MM.1S (cell line): ENCODE data around the gene STXBP6.

Experiments
- DNase-seq: peaks from one replicate; pipeline ENCODE4 v3.0.0-alpha.2; 2015
- H2AFZ ChIP-seq: fragments of 300-600 bp; sonication (generic); 2 replicates; pipeline ENCODE4 v1.6.0; 2016; ENCODE audit warnings: antibody characterized with exemption, low read length
- H3F3A ChIP-seq: fragments of 300-600 bp; sonication (generic); 2 replicates; pipeline ENCODE4 v1.6.1; 2016; ENCODE audit warnings: mild to moderate bottlenecking, antibody characterized with exemption, low read length, moderate library complexity, mixed read lengths; ENCODE audit not compliant: insufficient read depth
- H3K27ac ChIP-seq: fragments of 300-600 bp; sonication (generic); 2 replicates; pipeline ENCODE4 v1.5.1; 2016; ENCODE audit warnings: mild to moderate bottlenecking, low read length
- H3K27me3 ChIP-seq: fragments of 300-600 bp; sonication (generic); replicated peaks from 2 replicates; pipeline ENCODE4 v1.6.0; 2016; ENCODE audit warnings: low read length; ENCODE audit not compliant: insufficient read depth
- H3K36me3 ChIP-seq: fragments of 300-600 bp; sonication (generic); replicated peaks from 2 replicates; pipeline ENCODE4 v1.6.1; 2016; ENCODE audit warnings: mild to moderate bottlenecking, low read length, mixed read lengths; ENCODE audit not compliant: insufficient read depth
- H3K4me1 ChIP-seq: fragments of 300-600 bp; sonication (generic); 2 replicates; pipeline ENCODE4 v1.6.1; 2016; ENCODE audit warnings: low read length, mixed read lengths
- H3K4me2 ChIP-seq: fragments of 300-600 bp; sonication (generic); 2 replicates; pipeline ENCODE4 v1.6.0; 2016; ENCODE audit warnings: low read depth, low read length
- H3K4me3 ChIP-seq: fragments of 300-600 bp; sonication (generic); 2 replicates; pipeline ENCODE4 v1.5.1; 2016; ENCODE audit warnings: low read length, mixed read lengths
- H3K79me2 ChIP-seq: fragments of 300-600 bp; sonication (generic); 2 replicates; pipeline ENCODE4 v1.6.1; 2016; ENCODE audit warnings: mixed run types, low read length, mixed read lengths
- H3K9ac ChIP-seq: fragments of 300-600 bp; sonication (generic); 2 replicates; pipeline ENCODE4 v1.6.1; 2016; ENCODE audit warnings: low read length, mixed read lengths
- H3K9me2 ChIP-seq: fragments of 300-600 bp; sonication (generic); replicated peaks from 2 replicates; pipeline ENCODE4 v1.6.1; 2016; ENCODE audit warnings: mild to moderate bottlenecking, low read length, mixed read lengths; ENCODE audit not compliant: insufficient read depth
- H3K9me3 ChIP-seq: fragments of 300-600 bp; sonication (generic); replicated peaks from 2 replicates; pipeline ENCODE4 v1.6.1; 2016; ENCODE audit warnings: mild to moderate bottlenecking, low read length, mixed read lengths; ENCODE audit not compliant: insufficient read depth
- H4K20me1 ChIP-seq: fragments of 300-600 bp; sonication (generic); 2 replicates; pipeline ENCODE4 v1.6.1; 2016; ENCODE audit warnings: mild to moderate bottlenecking, low read length, moderate library complexity, mixed read lengths; ENCODE audit not compliant: insufficient read depth
- CTCF ChIP-seq: fragments of 300-600 bp; sonication (generic); IDR thresholded peaks from 2 replicates; pipeline ENCODE4 v1.5.1; 2016; ENCODE audit warnings: antibody characterized with exemption, low read length, mixed read lengths
- EZH2 ChIP-seq: fragments of 300-600 bp; sonication (generic); optimal IDR thresholded peaks from 2 replicates; pipeline ENCODE3; 2017; ENCODE audit warnings: low read depth, mild to moderate bottlenecking, antibody characterized with exemption, low read length, mixed read lengths
- EZH2phosphoT487 ChIP-seq: fragments of 300-600 bp; sonication (generic); IDR thresholded peaks from 2 replicates; pipeline ENCODE4 v1.6.1; 2018; ENCODE audit warnings: antibody characterized with exemption, low read length

Gene STXBP6

GRCh38 chr14:24829862-24830261, 220.1 kb downstream of the STXBP6 start:
- DNase-seq = no peak
- H3K4me2 ChIP-seq = no peak overlapping the region
- H2AFZ ChIP-seq = no peak overlapping the region
- no peaks in the 10 kb centered on the region for H3F3A ChIP-seq
- H3K27ac ChIP-seq = no peak overlapping the region
- TF ChIP-seq CTCF = no peak
- no peak for TF ChIP-seq EZH2phosphoT487
- TF ChIP-seq EZH2 = no peak
- H3K79me2 ChIP-seq = no peaks in the 10 kb centered on the region
- H3K9me2 ChIP-seq = no peaks in the 10 kb centered on the region
- no peak overlapping the region for H3K9ac ChIP-seq
- H4K20me1 ChIP-seq = no peaks in the 10 kb centered on the region
- H3K36me3 ChIP-seq = no peaks in the 10 kb centered on the region
- H3K27me3 ChIP-seq = no peaks in the 10 kb centered on the region
- no peak overlapping the region for H3K4me3 ChIP-seq
- H3K4me1 ChIP-seq = no peaks in the 10 kb centered on the region
- H3K9me3 ChIP-seq = no peaks in the 10 kb centered on the region

- no peak overlapping the region for H2AFZ ChIP-seq
- no peak overlapping the region for H3K9ac ChIP-seq
- no peaks in the 10 kb centered on the region for H4K20me1 ChIP-seq
- no peaks in the 10 kb centered on the region for H3K27me3 ChIP-seq
- H3K79me2 ChIP-seq = no peaks in the 10 kb centered on the region
- H3K9me2 ChIP-seq = no peaks in the 10 kb centered on the region
- H3K4me1 ChIP-seq = no peaks in the 10 kb centered on the region
- H3K9me3 ChIP-seq = no peaks in the 10 kb centered on the region
- TF ChIP-seq EZH2phosphoT487 = no peak
- no peak for TF ChIP-seq EZH2
- TF ChIP-seq CTCF = no peak
- no peaks in the 10 kb centered on the region for H3K36me3 ChIP-seq
- no peak overlapping the region for H3K4me2 ChIP-seq
- no peak overlapping the region for H3K27ac ChIP-seq
- no peak overlapping the region for H3K4me3 ChIP-seq
- DNase-seq = no peak
- no peaks in the 10 kb centered on the region for H3F3A ChIP-seq
These were observed 221.5 kb downstream of the STXBP6 start for GRCh38 chr14:24828486-24828885.

DNA sequence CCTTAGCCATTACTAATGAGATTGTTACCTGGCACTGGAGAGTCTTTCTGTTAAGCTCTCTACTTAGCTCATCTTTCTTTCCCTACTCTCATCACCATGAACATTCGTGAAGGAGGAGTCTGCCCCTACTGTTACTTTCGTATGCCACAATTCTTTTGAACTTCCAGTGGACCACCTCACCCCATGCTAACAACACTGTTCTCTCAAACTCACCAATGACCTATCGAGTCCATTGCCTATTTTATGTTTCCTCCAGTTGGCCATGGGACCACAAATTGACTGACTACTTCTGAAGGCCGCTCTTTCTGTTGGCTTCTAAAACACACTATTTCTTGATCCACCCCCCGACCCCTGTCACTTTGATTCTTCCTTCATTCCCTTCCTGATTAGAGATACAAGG, 223.6 kb downstream of the STXBP6 start:
- Histone ChIP-seq H3K4me3 (no peak overlapping the region), H4K20me1 (no peaks in the 10 kb centered on the region), H3K4me1 (no peaks in the 10 kb centered on the region), H3K4me2 (no peak overlapping the region), H3K9me3 (no peaks in the 10 kb centered on the region), H3K27me3 (no peaks in the 10 kb centered on the region), H3K9ac (no peak overlapping the region), H3F3A (no peaks in the 10 kb centered on the region), H3K79me2 (no peaks in the 10 kb centered on the region), H3K27ac (no peak overlapping the region), H3K36me3 (no peaks in the 10 kb centered on the region), H3K9me2 (no peaks in the 10 kb centered on the region), H2AFZ (no peak overlapping the region)
- DNase-seq = no peak
- TF ChIP-seq EZH2phosphoT487 = no peak
- no peak for TF ChIP-seq CTCF
- TF ChIP-seq EZH2 = no peak

DNA sequence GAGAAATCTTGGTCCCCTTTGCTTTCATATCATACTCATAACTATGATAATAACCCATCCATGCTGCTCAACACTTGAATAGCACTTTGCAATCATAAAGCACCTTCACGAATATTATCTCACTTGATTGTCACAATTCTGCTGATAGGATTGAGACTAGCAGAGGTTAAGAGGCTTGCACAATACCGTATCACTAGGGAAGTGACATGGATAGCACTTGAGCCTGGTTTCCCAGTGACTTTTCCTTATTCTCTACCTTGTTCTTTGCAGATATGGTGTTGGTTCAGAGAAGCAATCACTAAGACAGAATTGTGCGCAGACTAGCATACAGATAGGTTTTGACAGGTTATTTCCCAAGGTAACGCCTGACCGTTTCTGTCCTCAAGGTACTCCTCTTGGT, 229.3 kb downstream of the STXBP6 start:
- Histone ChIP-seq H3K27me3 (no peaks in the 10 kb centered on the region), H3K4me3 (no peak overlapping the region), H3K27ac (no peak overlapping the region), H3K4me2 (no peak overlapping the region), H3F3A (no peaks in the 10 kb centered on the region), H3K4me1 (no peaks in the 10 kb centered on the region), H3K9me2 (no peaks in the 10 kb centered on the region), H3K79me2 (no peaks in the 10 kb centered on the region), H3K36me3 (no peaks in the 10 kb centered on the region), H3K9ac (no peak overlapping the region), H3K9me3 (no peaks in the 10 kb centered on the region), H2AFZ (no peak overlapping the region), H4K20me1 (no peaks in the 10 kb centered on the region)
- TF ChIP-seq CTCF = no peak
- TF ChIP-seq EZH2phosphoT487 = no peak
- TF ChIP-seq EZH2 = no peak
- no peak for DNase-seq
